HG03575 (cell line): ENCODE measurements around the gene PRKAG2.
"Not testable (repeated sequence)": the region's sequence is repeated elsewhere in the genome, so short reads cannot be mapped to it uniquely, and the experiment has no call there.

Source experiments
- ATAC-seq: cut with Tn5 transposase; IDR thresholded peaks from one replicate; pipeline ENCODE4 v1.9.1; 2021; ENCODE audit not compliant: unreplicated experiment, insufficient number of reproducible peaks, low FRiP score; ENCODE audit errors: extremely low read depth

The PRKAG2 gene

DNA sequence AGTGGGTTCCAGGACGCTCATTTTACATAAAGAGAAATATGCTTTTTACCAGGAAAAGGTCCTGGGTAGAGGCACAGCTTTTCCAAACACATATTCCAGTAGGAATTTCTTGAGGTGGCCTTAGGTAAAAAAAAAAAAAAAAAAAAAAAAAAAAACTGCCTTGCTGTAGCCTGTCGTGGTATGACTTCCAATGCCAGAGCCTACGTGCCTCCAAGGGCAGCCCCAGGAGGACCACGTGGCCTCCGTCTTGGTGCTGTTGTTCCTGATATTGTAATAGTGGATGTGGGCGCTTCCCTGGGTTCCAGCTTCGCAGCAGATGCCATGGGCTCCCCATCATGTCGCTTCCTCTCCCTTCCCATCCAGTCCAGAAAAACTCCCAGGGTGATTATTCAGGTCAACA, 49.3 kb downstream of the PRKAG2 start:
- ATAC-seq = no peak

DNA sequence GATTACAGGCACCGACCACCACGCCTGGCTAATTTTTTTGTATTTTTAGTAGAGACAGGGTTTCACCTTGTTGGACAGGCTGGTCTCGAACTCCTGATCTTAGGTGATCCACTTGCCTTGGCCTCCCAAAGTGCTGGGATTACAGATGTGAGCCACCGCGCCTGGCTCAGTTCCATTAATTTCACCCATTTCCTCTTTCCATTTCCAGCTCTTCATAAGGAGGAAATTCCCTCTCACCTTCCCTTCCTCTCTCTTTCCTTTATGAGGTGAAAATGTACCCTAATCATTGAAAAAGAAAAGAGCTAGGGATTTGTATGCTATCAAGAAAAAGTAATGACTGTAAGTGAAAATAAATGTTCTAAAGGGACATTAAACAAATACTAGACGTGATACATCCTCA, 50.6 kb downstream of the PRKAG2 start:
- not testable (repeated sequence) for ATAC-seq

DNA sequence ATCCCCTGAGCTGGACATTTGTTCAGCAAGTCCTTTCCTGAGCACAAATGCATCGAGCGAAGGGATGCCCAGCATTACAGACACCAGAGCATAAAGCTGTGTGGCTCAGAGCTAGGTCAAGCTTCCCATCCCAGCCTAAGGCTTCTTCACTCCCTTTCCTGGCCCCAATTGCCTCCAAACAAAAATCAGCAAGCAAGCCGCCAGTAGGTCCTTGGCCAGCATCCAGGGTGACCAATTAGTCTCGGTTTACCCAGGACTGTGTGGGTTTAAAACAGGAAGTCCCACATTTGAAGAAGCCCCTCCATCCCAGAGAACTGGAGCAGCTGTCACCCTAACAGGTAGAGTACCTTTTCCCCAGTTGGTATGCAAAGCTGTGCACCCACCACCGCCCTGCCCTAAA, 51.2 kb downstream of the PRKAG2 start:
- ATAC-seq = no peak

- no peak for ATAC-seq
Measured at GRCh38 chr7:151824373-151824933, 52.5 kb downstream of the PRKAG2 start.

- no peak for ATAC-seq
Measured at GRCh38 chr7:151823566-151824372, 53.1 kb downstream of the PRKAG2 start.

GRCh38 chr7:151822541-151823181, 54.3 kb downstream of the PRKAG2 start:
- ATAC-seq = no peak

- no peak for ATAC-seq
Measured at GRCh38 chr7:151821806-151822540, 54.9 kb downstream of the PRKAG2 start.

DNA sequence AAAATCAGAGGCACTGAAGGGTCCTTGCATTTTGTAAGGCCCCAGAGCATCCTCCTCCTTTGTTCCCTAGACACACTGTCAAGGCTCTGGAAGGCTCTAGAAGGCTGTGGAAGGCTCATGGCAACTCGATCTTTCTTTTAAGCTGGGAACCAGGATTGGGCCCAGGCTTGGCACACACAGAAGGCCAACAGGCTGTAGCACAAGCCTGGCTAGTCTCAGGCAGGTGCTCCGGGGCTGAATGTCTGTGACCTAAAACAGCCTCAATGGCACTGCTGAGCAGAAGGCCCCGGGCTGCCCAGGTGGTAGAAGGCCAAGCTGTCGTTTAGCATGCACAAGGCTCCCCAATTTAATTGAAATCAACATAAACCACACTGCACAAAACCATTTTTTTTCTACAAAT, 55.7 kb downstream of the PRKAG2 start:
- ATAC-seq = no peak

- no peak for ATAC-seq
Measured at GRCh38 chr7:151820491-151821105, 56.3 kb downstream of the PRKAG2 start.

DNA sequence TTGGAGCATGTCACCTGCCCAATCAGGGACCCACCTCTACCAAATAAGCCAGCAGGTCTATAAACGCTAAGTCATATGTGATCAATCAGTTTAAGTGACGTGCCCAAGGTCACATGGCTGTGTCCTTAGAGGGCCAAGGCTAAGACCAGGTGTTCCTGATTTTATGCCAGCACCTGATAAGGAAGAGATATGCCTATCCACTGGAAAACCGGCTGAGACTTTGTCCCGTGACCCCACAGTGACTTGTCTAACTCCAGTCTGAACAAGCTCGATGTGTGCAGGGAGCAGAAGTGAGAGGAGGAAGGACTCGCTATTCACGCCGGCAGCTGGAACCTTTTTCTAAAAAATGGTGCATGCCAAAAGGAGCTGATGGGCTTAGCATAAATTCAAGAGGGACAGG, 57.0 kb downstream of the PRKAG2 start:
- no peak for ATAC-seq

GRCh38 chr7:151818674-151819519, 58.0 kb downstream of the PRKAG2 start:
- no peak for ATAC-seq

- ATAC-seq = no peak
Measured at GRCh38 chr7:151817981-151818673, 58.8 kb downstream of the PRKAG2 start.

DNA sequence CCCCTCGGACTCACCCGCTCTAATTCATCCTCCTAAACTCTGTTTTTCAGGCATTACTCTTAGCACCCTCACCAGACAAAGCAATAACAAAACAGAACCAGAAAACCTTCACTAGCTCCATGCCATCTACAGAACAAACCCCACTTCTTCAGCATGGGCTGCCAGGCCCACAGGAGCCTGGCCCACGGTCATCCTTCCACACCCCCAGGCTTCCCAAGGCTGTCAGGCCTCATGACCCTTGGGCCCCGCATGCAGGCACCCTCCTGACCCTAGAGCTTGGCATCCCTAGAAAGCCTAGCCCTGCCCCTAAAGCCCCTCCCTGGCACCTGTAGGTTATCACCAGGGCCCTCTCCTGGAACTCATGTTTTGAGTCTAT, 59.6 kb downstream of the PRKAG2 start:
- ATAC-seq = no peak

GRCh38 chr7:151816562-151817314, 60.2 kb downstream of the PRKAG2 start:
- ATAC-seq = no peak

DNA sequence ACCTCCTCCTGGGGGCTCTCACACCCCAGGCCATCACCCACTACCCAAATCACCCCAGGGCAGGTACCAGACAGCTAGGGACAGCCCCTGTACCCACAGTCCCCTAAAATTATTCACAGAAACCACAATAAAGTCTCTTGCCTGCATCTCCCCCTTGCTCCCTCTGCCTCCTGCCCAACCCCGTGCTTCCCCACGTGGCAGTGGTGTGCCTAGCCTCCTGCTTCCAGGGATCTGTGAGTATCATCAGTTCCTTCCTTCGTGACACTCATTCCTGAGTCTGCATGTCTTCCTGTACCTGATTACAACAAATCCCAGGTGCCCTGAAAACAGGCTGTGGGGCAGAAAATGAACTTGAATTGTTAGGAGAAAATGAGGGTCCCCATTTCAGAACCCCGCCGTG, 61.5 kb downstream of the PRKAG2 start:
- ATAC-seq = no peak

DNA sequence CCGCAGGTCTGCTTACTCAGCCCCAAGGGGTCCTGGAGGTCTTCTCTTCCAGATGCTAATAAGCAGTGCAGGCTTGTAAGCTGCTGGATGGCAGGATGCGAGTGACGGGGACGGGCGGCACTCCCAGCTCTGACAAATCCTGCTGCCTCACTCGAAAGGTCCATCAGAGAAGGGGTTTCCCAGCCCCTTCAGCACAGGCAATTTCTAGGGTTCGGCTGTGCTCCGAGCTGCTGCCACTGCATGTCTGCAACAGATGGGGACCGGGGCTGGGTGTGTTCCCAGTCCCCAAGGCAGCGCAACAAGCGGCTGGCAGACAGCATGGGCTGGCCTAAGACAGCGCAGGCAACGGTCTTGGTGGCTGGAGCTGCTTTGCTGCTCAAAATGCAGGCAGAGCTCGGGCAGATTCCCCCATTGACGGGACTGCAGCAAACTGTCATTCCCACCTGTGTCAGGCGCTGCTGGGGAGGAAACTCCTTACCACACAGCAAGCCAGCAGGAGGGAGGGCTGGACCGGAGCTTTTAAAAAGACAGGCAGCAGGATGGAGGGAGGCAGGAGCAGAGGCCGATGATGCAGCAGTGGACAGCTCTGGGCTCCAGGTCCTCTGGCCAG, 62.4 kb downstream of the PRKAG2 start:
- ATAC-seq = no peak

DNA sequence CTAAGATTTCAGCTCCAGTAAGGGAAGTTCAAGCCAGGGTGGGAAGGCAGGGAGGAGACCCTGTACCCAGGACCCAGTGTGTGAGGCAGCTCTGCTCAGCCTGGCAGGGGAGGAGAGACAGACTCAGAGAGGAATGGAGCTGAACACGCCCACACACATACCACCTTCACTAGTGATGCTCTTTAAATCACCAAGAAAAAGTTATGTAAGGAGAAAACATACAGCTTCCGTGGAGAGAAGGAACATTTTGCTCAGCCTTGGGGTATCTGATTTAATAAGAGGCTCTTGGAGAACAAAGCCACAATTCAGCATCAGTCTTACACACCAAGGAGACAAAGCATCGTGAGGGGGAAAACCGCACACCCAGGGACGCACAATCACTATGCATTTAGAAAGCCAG, 62.9 kb downstream of the PRKAG2 start:
- no peak for ATAC-seq
